AG04449 (cell line): Measurements from ENCODE around the gene HEPACAM.

ENCODE experiments used
- CTCF ChIA-PET: fragments of 350-600 bp; formaldehyde crosslinking; extraction: SDS; loops from one replicate; lab custom pipeline; 2021; ENCODE audit warnings: antibody characterized with exemption; lab: Yijun Ruan, JAX
- POLR2A ChIA-PET: fragments of 400-600, 350-600 bp; formaldehyde crosslinking; extraction: SDS; loops from one replicate; lab custom pipeline; 2020; ENCODE audit warnings: antibody characterized with exemption, inconsistent platforms; lab: Yijun Ruan, JAX
- DNase-seq: peaks from one replicate; pipeline ENCODE4 v3.0.0-alpha.2; 2010; ENCODE audit warnings: low read depth, low spot score
- H3K4me3 ChIP-seq: 2 replicates; pipeline ENCODE4 v1.5.1; 2011; ENCODE audit warnings: low read depth, mild to moderate bottlenecking, control low read depth, low read length
- CTCF ChIP-seq: IDR thresholded peaks from one replicate; pipeline ENCODE4 v1.5.1; 2011; ENCODE audit warnings: mild to moderate bottlenecking, moderate library complexity, low read length, control low read depth, inconsistent platforms; ENCODE audit not compliant: insufficient read depth; ENCODE audit errors: missing control alignments

The HEPACAM gene

GRCh38 chr11:124938970-124939369 is 3.1 kb upstream of the HEPACAM start:
- DNase-seq = no peak
- TF ChIP-seq CTCF = no peak
- ChIA-PET CTCF (interaction anchor here (0.7 to 1.1 kb wide), 2 partner anchors 10 to 290 kb away, joined by 3 read pairs; no protein-coding TSS in a partner anchor), POLR2A (no interaction called here)
- no peak overlapping the region for H3K4me3 ChIP-seq

- TF ChIP-seq CTCF = no peak
- ChIA-PET CTCF (interaction anchor here (0.7 to 1.8 kb wide), 6 partner anchors 10 to 289 kb away, joined by 3 to 4 read pairs (median 4); no protein-coding TSS in a partner anchor), POLR2A (no interaction called here)
- no peak for DNase-seq
- H3K4me3 ChIP-seq = no peak overlapping the region
Observed at GRCh38 chr11:124938206-124938765, 2.4 kb upstream of the HEPACAM start.

- POLR2A ChIA-PET = no interaction called here
- CTCF ChIA-PET = interaction anchor here (0.7 to 2.5 kb wide), 6 partner anchors 9 to 66 kb away, joined by 3 to 8 read pairs (median 4); no protein-coding TSS in a partner anchor
- no peak for DNase-seq
- no peak for TF ChIP-seq CTCF
- H3K4me3 ChIP-seq = no peak overlapping the region
Observed at GRCh38 chr11:124937336-124937935, 1.6 kb upstream of the HEPACAM start.

GRCh38 chr11:124934862-124935547 is 842 bp downstream of the HEPACAM start:
- CTCF ChIA-PET = interaction anchor here (0.7 to 4.1 kb wide), 20 partner anchors 8 to 412 kb away, joined by 3 to 21 read pairs (median 4); partner anchors contain the start of genes ROBO3 and ROBO4
- H3K4me3 ChIP-seq = no peak overlapping the region
- POLR2A ChIA-PET = interaction anchor here (0.9 kb wide), 2 partner anchors 8 to 56 kb away, joined by 3 to 4 read pairs; no protein-coding TSS in a partner anchor
- peak; percentile 72 for DNase-seq
- no peak for TF ChIP-seq CTCF

- CTCF ChIA-PET = interaction anchor here (0.7 to 1.7 kb wide), 2 partner anchors 11 to 55 kb away, joined by 3 to 6 read pairs; no protein-coding TSS in a partner anchor
- H3K4me3 ChIP-seq = no peak overlapping the region
Observed at GRCh38 chr11:124930799-124931198, 5.0 kb downstream of the HEPACAM start.

More at GRCh38 chr11:124930799-124931198, 5.0 kb downstream of the HEPACAM start:
- TF ChIP-seq CTCF = no peak
- no peak for DNase-seq
- POLR2A ChIA-PET = no interaction called here
